GM18505 (cell line): ENCODE results near the gene IGFN1.

Experiments used
- ATAC-seq: cut with Tn5 transposase; IDR thresholded peaks from one replicate; pipeline ENCODE4 v1.9.1; 2021; ENCODE audit not compliant: unreplicated experiment
- POLR2A ChIP-seq: IDR thresholded peaks from 4 replicates; pipeline ENCODE4 v1.6.1; 2011; ENCODE audit warnings: borderline replicate concordance; ENCODE audit not compliant: insufficient read depth, insufficient read length; ENCODE audit errors: extremely low read depth

Gene IGFN1

GRCh38 chr1:201269281-201269680, 78.7 kb downstream of the IGFN1 start:
- TF ChIP-seq POLR2A = no peak
- ATAC-seq = no peak

GRCh38 chr1:201269900-201270410, 79.3 kb downstream of the IGFN1 start:
- TF ChIP-seq POLR2A = no peak
- no peak for ATAC-seq

- no peak for TF ChIP-seq POLR2A
- no peak for ATAC-seq
These were observed 80.2 kb downstream of the IGFN1 start for GRCh38 chr1:201270616-201271390.

GRCh38 chr1:201272799-201273198, 82.2 kb downstream of the IGFN1 start:
- no peak for ATAC-seq
- TF ChIP-seq POLR2A = no peak

- ATAC-seq = no peak
- TF ChIP-seq POLR2A = no peak
These were observed 84.1 kb downstream of the IGFN1 start for GRCh38 chr1:201274616-201275252.

- ATAC-seq = no peak
- no peak for TF ChIP-seq POLR2A
These were observed 84.6 kb downstream of the IGFN1 start for GRCh38 chr1:201275253-201275666.

GRCh38 chr1:201276891-201277290, 86.3 kb downstream of the IGFN1 start:
- ATAC-seq = no peak
- no peak for TF ChIP-seq POLR2A

GRCh38 chr1:201277441-201277840, 86.8 kb downstream of the IGFN1 start:
- TF ChIP-seq POLR2A = no peak
- ATAC-seq = no peak
